Measurements from ENCODE around the gene LMBR1.

The LMBR1 gene

GRCh38 chr7:156693627-156694026, 199.4 kb downstream of the LMBR1 start:
- H4K20me1 ChIP-seq (ENCODE audit: control insufficient read depth, insufficient read depth, low read depth, low read length) = no peaks in the 10 kb centered on the region
- peaks cover 8% of the 10 kb centered on the region; the same call in 1 of the 2 replicates for H3K9me3 ChIP-seq (ENCODE audit: control insufficient read depth, insufficient read depth, low read length)
- no peaks in the 10 kb centered on the region for H3K27me3 ChIP-seq (ENCODE audit: control insufficient read depth, low read length)
- no peaks in the 10 kb centered on the region for H3F3A ChIP-seq (ENCODE audit: control insufficient read depth, insufficient read depth)
- no peaks in the 10 kb centered on the region for H3K36me3 ChIP-seq (ENCODE audit: control insufficient read depth, low read length)
- no peaks in the 10 kb centered on the region for H3K9me2 ChIP-seq (replicated peaks; ENCODE audit: control insufficient read depth, low read length)
- H3K27ac ChIP-seq (ENCODE audit: low read depth, low read length) = no peak overlapping the region
- H3K4me3 ChIP-seq (ENCODE audit: low read length) = no peak overlapping the region
- TF ChIP-seq CTCF (IDR thresholded peaks at IDR 0.05; ENCODE audit: low read depth, low read length, poor library complexity, severe bottlenecking) = no peak
- TF ChIP-seq EZH2phosphoT487 (IDR thresholded peaks at IDR 0.05; ENCODE audit: borderline replicate concordance, low read length) = no peak
- H3K4me2 ChIP-seq (ENCODE audit: low read length) = no peak overlapping the region
- no peaks in the 10 kb centered on the region for H3K79me2 ChIP-seq (ENCODE audit: control insufficient read depth, low read length)
- no peaks in the 10 kb centered on the region for H3K4me1 ChIP-seq (ENCODE audit: control insufficient read depth, low read length)

- H3K36me3 ChIP-seq (ENCODE audit: control insufficient read depth, low read length) = no peaks in the 10 kb centered on the region
- peaks cover 1% of the 10 kb centered on the region; the same call in 1 of the 2 replicates for H3K9me3 ChIP-seq (ENCODE audit: control insufficient read depth, insufficient read depth, low read length)
- no peaks in the 10 kb centered on the region for H3K79me2 ChIP-seq (ENCODE audit: control insufficient read depth, low read length)
- H4K20me1 ChIP-seq (ENCODE audit: control insufficient read depth, insufficient read depth, low read depth, low read length) = no peaks in the 10 kb centered on the region
- no peaks in the 10 kb centered on the region for H3F3A ChIP-seq (ENCODE audit: control insufficient read depth, insufficient read depth)
- H3K4me3 ChIP-seq (ENCODE audit: low read length) = no peak overlapping the region
- no peaks in the 10 kb centered on the region for H3K9me2 ChIP-seq (replicated peaks; ENCODE audit: control insufficient read depth, low read length)
- H3K27me3 ChIP-seq (ENCODE audit: control insufficient read depth, low read length) = no peaks in the 10 kb centered on the region
- no peak for TF ChIP-seq CTCF (IDR thresholded peaks at IDR 0.05; ENCODE audit: low read depth, low read length, poor library complexity, severe bottlenecking)
- TF ChIP-seq EZH2phosphoT487 (IDR thresholded peaks at IDR 0.05; ENCODE audit: borderline replicate concordance, low read length) = no peak
- no peak overlapping the region for H3K4me2 ChIP-seq (ENCODE audit: low read length)
- no peaks in the 10 kb centered on the region for H3K4me1 ChIP-seq (ENCODE audit: control insufficient read depth, low read length)
- no peak overlapping the region for H3K27ac ChIP-seq (ENCODE audit: low read depth, low read length)
Measured at GRCh38 chr7:156692849-156693248, 200.1 kb downstream of the LMBR1 start.

- H3K27ac ChIP-seq (ENCODE audit: low read depth, low read length) = no peak overlapping the region
- no peaks in the 10 kb centered on the region for H3K4me1 ChIP-seq (ENCODE audit: control insufficient read depth, low read length)
- H3F3A ChIP-seq (ENCODE audit: control insufficient read depth, insufficient read depth) = no peaks in the 10 kb centered on the region
- no peaks in the 10 kb centered on the region for H3K27me3 ChIP-seq (ENCODE audit: control insufficient read depth, low read length)
- no peaks in the 10 kb centered on the region for H3K9me2 ChIP-seq (replicated peaks; ENCODE audit: control insufficient read depth, low read length)
- H3K4me2 ChIP-seq (ENCODE audit: low read length) = no peak overlapping the region
- H3K36me3 ChIP-seq (ENCODE audit: control insufficient read depth, low read length) = no peaks in the 10 kb centered on the region
- H3K9me3 ChIP-seq (ENCODE audit: control insufficient read depth, insufficient read depth, low read length) = no peaks in the 10 kb centered on the region
- no peak overlapping the region for H3K4me3 ChIP-seq (ENCODE audit: low read length)
- no peaks in the 10 kb centered on the region for H4K20me1 ChIP-seq (ENCODE audit: control insufficient read depth, insufficient read depth, low read depth, low read length)
- H3K79me2 ChIP-seq (ENCODE audit: control insufficient read depth, low read length) = no peaks in the 10 kb centered on the region
- TF ChIP-seq CTCF (IDR thresholded peaks at IDR 0.05; ENCODE audit: low read depth, low read length, poor library complexity, severe bottlenecking) (no peak), EZH2phosphoT487 (IDR thresholded peaks at IDR 0.05; ENCODE audit: borderline replicate concordance, low read length) (no peak)
Measured at GRCh38 chr7:156691764-156692163, 201.2 kb downstream of the LMBR1 start.

GRCh38 chr7:156684661-156685060, 208.3 kb downstream of the LMBR1 start:
- no peaks in the 10 kb centered on the region for H4K20me1 ChIP-seq (ENCODE audit: control insufficient read depth, insufficient read depth, low read depth, low read length)
- no peaks in the 10 kb centered on the region for H3K9me2 ChIP-seq (replicated peaks; ENCODE audit: control insufficient read depth, low read length)
- no peaks in the 10 kb centered on the region for H3F3A ChIP-seq (ENCODE audit: control insufficient read depth, insufficient read depth)
- TF ChIP-seq CTCF (IDR thresholded peaks at IDR 0.05; ENCODE audit: low read depth, low read length, poor library complexity, severe bottlenecking) = no peak
- TF ChIP-seq EZH2phosphoT487 (IDR thresholded peaks at IDR 0.05; ENCODE audit: borderline replicate concordance, low read length) = no peak
- no peak overlapping the region for H3K27ac ChIP-seq (ENCODE audit: low read depth, low read length)
- H3K9me3 ChIP-seq (ENCODE audit: control insufficient read depth, insufficient read depth, low read length) = no peaks in the 10 kb centered on the region
- H3K4me2 ChIP-seq (ENCODE audit: low read length) = no peak overlapping the region
- no peaks in the 10 kb centered on the region for H3K79me2 ChIP-seq (ENCODE audit: control insufficient read depth, low read length)
- H3K4me1 ChIP-seq (ENCODE audit: control insufficient read depth, low read length) = no peaks in the 10 kb centered on the region
- H3K4me3 ChIP-seq (ENCODE audit: low read length) = no peak overlapping the region
- peaks cover 25% of the 10 kb centered on the region for H3K36me3 ChIP-seq (ENCODE audit: control insufficient read depth, low read length)
- no peaks in the 10 kb centered on the region for H3K27me3 ChIP-seq (ENCODE audit: control insufficient read depth, low read length)

Data from DOHH2 (cell line).